ENCODE results near the gene MT1A.
A peak's percentile ranks its signal among the peaks of the same experiment; 100 is the strongest.

Gene MT1A

GRCh38 chr16:56637814-56638750 is at the start of gene MT1A:
Gene MT1A, plus strand, starts transcription at chr16:56638666. Its CDS starts 73 bp downstream, at chr16:56638739.
- DNase-seq: no peak

GRCh38 chr16:56588781-56589140 is 49.7 kb upstream of the MT1A start:
- DNase-seq: no peak

- DNase-seq: no peak
Measured at GRCh38 chr16:56589141-56590039, 49.1 kb upstream of the MT1A start, which contains the start of gene MT3. Gene MT3, plus strand, starts transcription at chr16:56589528. Its CDS starts 63 bp downstream, at chr16:56589591.

- no peak for DNase-seq
Measured at GRCh38 chr16:56591377-56592060, 46.9 kb upstream of the MT1A start.

GRCh38 chr16:56593573-56594291 is 44.7 kb upstream of the MT1A start:
- no peak for DNase-seq

- no peak for DNase-seq
Measured at GRCh38 chr16:56594292-56594619, 44.2 kb upstream of the MT1A start.

GRCh38 chr16:56600398-56600999 is 38.0 kb upstream of the MT1A start:
- DNase-seq: no peak

- DNase-seq: no peak
Measured at GRCh38 chr16:56601325-56601724, 37.1 kb upstream of the MT1A start.

- DNase-seq: no peak
Measured at GRCh38 chr16:56603589-56603988, 34.9 kb upstream of the MT1A start.

GRCh38 chr16:56604966-56605365 is 33.5 kb upstream of the MT1A start:
- DNase-seq: no peak

GRCh38 chr16:56605475-56605874 is 33.0 kb upstream of the MT1A start:
- no peak for DNase-seq

- DNase-seq: no peak
Measured at GRCh38 chr16:56606071-56606475, 32.4 kb upstream of the MT1A start.

- DNase-seq: no peak
Measured at GRCh38 chr16:56606476-56607108, 31.9 kb upstream of the MT1A start.

GRCh38 chr16:56607109-56607618 is 31.3 kb upstream of the MT1A start:
- no peak for DNase-seq

- no peak for DNase-seq
Measured at GRCh38 chr16:56607675-56608042, 30.8 kb upstream of the MT1A start.

GRCh38 chr16:56608043-56608875 is 30.2 kb upstream of the MT1A start, which contains the start of gene MT2A:
Gene MT2A, plus strand, starts transcription at chr16:56608584. Its CDS starts 72 bp downstream, at chr16:56608656.
- DNase-seq: peak; percentile 83

- no peak for DNase-seq
Measured at GRCh38 chr16:56608876-56609462, 29.5 kb upstream of the MT1A start.

- peak; percentile 51 for DNase-seq
Measured at GRCh38 chr16:56609463-56609921, 29.0 kb upstream of the MT1A start.

GRCh38 chr16:56610017-56610608 is 28.4 kb upstream of the MT1A start:
- peak; percentile 66 for DNase-seq

All from activated CD4-positive, CD25-positive, alpha-beta regulatory T cell treated with anti-CD3 and anti-CD28 coated beads, Interleukin-2, amount 50 U/mL, for 72 hours (primary cell).